ENCODE measurements around the gene ZNF512B.
"Not testable (repeated sequence)": the region's sequence is repeated elsewhere in the genome, so short reads cannot be mapped to it uniquely, and the experiment has no call there.

ZNF512B gene

DNA sequence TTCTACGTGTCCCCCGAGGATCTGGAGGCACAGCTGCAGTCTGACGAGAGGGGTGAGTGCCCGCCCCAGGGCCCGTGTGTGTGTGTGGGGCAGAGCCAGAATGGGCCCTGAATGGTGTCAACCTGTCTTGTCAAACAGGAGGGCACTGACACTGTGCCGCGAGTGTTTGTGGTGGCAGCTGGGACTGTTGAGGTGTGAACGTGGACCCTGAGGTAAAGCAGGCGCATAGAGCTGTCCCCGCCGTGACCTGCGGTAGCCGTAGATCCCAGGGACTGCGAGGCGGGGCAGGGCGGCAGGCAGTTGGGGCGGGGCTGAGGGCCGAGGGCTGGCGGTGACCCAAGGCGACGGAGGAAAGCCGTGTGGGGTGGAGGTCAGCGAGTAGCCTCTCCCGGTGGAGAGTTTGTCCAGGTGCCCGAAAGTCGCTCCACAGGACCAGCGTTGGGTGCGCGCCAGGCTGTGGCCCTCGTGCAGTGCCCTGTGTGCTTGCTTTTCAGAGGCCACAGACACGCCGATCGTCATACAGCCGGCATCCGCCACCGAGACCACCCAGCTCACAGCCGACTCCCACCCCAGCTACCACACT, 38.7 kb downstream of the ZNF512B start:
- no peaks in the 10 kb centered on the region for H3K27me3 ChIP-seq
- no peaks in the 10 kb centered on the region for H3K9me3 ChIP-seq
- peaks cover 95% of the 10 kb centered on the region for H3K36me3 ChIP-seq
- TF ChIP-seq, protein P1, sequence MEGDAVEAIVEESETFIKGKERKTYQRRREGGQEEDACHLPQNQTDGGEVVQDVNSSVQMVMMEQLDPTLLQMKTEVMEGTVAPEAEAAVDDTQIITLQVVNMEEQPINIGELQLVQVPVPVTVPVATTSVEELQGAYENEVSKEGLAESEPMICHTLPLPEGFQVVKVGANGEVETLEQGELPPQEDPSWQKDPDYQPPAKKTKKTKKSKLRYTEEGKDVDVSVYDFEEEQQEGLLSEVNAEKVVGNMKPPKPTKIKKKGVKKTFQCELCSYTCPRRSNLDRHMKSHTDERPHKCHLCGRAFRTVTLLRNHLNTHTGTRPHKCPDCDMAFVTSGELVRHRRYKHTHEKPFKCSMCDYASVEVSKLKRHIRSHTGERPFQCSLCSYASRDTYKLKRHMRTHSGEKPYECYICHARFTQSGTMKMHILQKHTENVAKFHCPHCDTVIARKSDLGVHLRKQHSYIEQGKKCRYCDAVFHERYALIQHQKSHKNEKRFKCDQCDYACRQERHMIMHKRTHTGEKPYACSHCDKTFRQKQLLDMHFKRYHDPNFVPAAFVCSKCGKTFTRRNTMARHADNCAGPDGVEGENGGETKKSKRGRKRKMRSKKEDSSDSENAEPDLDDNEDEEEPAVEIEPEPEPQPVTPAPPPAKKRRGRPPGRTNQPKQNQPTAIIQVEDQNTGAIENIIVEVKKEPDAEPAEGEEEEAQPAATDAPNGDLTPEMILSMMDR (IDR thresholded peaks at IDR 0.05) = no peak
- no peaks in the 10 kb centered on the region for H3K4me1 ChIP-seq (ENCODE audit: control insufficient read depth in 1 of 2, insufficient read depth in 1 of 2, low read depth in 1 of 2, low read length in 1 of 2)
- H3K27ac ChIP-seq = no peak overlapping the region
- no peak overlapping the region for H3K4me3 ChIP-seq (ENCODE audit: low read depth in 1 of 2, low read length in 1 of 2)

DNA sequence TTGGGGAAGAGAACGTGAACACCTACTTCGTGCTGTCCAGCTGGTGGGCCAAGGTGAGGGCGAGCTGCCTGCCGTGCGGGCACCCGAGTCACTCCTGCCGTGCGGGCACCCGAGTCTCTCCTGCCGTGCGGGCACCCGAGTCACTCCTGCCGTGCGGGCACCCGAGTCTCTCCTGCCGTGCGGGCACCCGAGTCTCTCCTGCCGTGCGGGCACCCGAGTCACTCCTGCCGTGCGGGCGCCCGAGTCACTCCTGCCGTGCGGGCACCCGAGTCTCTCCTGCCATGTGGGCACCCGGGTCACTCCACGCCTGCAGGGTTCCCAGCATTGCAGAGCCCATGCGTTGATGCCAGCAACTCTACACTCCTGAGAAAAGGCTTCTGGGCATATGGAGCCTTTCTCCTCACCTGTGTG, 40.3 kb downstream of the ZNF512B start:
- H3K27me3 ChIP-seq; H3K27ac ChIP-seq; H3K9me3 ChIP-seq; H3K4me1 ChIP-seq (ENCODE audit: control insufficient read depth in 1 of 2, insufficient read depth in 1 of 2, low read depth in 1 of 2, low read length in 1 of 2); H3K4me3 ChIP-seq (ENCODE audit: low read depth in 1 of 2, low read length in 1 of 2): not testable (repeated sequence)
- peaks cover 90% of the 10 kb centered on the region for H3K36me3 ChIP-seq

DNA sequence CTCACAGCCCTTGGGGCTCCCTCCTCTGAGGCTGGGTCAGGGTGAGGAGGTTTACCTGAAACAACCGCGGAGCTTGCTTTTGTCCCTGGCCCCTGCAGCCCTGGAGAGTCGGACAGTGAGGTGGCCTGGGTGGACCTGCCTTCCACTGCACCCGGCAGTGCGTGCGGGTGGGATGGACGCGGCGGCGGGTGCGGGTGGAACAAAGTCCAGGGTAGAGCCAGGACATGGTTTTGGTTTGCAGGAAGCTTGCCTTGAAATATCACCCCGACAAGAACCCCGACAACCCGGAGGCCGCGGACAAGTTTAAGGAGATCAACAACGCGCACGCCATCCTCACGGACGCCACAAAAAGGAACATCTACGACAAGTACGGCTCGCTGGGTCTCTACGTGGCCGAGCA, 40.7 kb downstream of the ZNF512B start:
- TF ChIP-seq, protein P1 (IDR thresholded peaks at IDR 0.05) = no peak
- Histone ChIP-seq H3K27ac (no peak overlapping the region), H3K9me3 (no peaks in the 10 kb centered on the region), H3K36me3 (peaks cover 87% of the 10 kb centered on the region), H3K4me3 (ENCODE audit: low read depth in 1 of 2, low read length in 1 of 2) (no peak overlapping the region), H3K4me1 (ENCODE audit: control insufficient read depth in 1 of 2, insufficient read depth in 1 of 2, low read depth in 1 of 2, low read length in 1 of 2) (no peaks in the 10 kb centered on the region), H3K27me3 (no peaks in the 10 kb centered on the region)

DNA sequence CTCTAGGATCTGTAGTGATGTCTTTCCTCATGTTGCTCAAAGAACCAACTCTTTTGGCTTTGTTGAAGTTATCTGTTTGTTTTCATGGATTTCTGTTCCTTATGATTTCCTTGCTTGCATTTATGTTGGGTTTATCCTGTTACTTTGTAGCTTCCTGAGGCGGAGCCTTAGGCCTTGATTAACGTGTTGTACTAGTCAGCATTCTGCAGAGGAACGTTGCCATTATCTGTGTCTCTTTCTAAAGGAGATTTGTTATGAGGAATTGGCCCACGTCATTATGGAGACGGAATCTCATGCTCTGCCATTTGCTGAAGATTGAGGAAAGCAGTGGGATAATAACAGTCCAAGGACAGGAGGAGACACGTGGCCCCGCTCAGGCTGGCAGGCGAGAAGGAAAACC, 43.4 kb downstream of the ZNF512B start:
- H3K27me3 ChIP-seq = no peaks in the 10 kb centered on the region
- no peak overlapping the region for H3K4me3 ChIP-seq (ENCODE audit: low read depth in 1 of 2, low read length in 1 of 2)
- H3K9me3 ChIP-seq = no peaks in the 10 kb centered on the region
- H3K27ac ChIP-seq = peak overlapping the region; percentile 27
- H3K4me1 ChIP-seq (ENCODE audit: control insufficient read depth in 1 of 2, insufficient read depth in 1 of 2, low read depth in 1 of 2, low read length in 1 of 2) = no peaks in the 10 kb centered on the region
- H3K36me3 ChIP-seq = peaks cover 76% of the 10 kb centered on the region
- TF ChIP-seq, protein P1 (IDR thresholded peaks at IDR 0.05) = no peak

DNA sequence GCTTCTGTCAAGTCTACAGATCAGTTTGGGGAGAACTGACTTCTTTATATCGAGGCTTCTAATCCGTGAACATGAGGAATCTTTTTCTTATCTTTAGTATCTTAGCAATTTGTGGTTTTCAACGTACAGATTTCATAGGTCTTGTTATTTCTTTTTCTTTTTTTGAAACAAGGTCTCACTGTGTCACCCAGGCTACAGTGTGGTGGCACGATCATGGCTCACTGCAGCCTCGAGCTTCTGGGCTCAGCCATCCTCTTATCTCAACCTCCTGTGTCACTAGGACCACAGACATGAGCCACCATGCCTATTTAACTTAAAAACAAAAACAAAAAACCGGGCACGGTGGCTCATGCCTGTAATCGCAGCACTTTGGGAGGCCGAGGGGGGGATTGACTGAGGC, 45.5 kb downstream of the ZNF512B start:
- Histone ChIP-seq H3K27me3 (no peaks in the 10 kb centered on the region), H3K27ac (no peak overlapping the region), H3K4me1 (ENCODE audit: control insufficient read depth in 1 of 2, insufficient read depth in 1 of 2, low read depth in 1 of 2, low read length in 1 of 2) (no peaks in the 10 kb centered on the region), H3K4me3 (ENCODE audit: low read depth in 1 of 2, low read length in 1 of 2) (no peak overlapping the region), H3K36me3 (peaks cover 76% of the 10 kb centered on the region), H3K9me3 (no peaks in the 10 kb centered on the region)
- TF ChIP-seq, protein P1 (IDR thresholded peaks at IDR 0.05) = no peak

DNA sequence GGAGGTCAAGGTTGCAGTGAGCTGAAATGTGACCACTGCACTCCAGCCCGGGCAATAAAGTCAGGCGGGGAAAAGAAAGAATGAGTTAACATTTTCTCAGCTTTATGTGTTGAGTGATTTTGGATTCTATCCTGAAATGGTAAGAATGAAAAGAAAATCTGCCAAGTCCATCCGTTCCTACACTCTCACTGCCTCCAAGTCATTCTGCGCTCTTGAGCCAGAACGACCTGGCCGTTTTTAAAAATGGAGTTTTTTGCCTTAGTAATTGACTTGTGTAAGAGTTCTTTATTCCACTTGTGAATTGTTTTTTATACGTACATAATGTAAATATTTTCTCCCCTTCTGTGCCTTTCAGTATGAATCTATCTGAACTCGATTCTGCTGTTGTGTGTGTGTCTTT, 46.1 kb downstream of the ZNF512B start:
- TF ChIP-seq, protein P1 (IDR thresholded peaks at IDR 0.05) = no peak
- H3K36me3 ChIP-seq = peaks cover 76% of the 10 kb centered on the region
- no peaks in the 10 kb centered on the region for H3K4me1 ChIP-seq (ENCODE audit: control insufficient read depth in 1 of 2, insufficient read depth in 1 of 2, low read depth in 1 of 2, low read length in 1 of 2)
- no peak overlapping the region for H3K4me3 ChIP-seq (ENCODE audit: low read depth in 1 of 2, low read length in 1 of 2)
- H3K27ac ChIP-seq = peak overlapping the region; percentile 42
- H3K9me3 ChIP-seq = no peaks in the 10 kb centered on the region
- H3K27me3 ChIP-seq = no peaks in the 10 kb centered on the region
